GM08714 (cell line): ENCODE measurements around the gene GATAD2B.
"Not testable (repeated sequence)": the region's sequence is repeated elsewhere in the genome, so short reads cannot be mapped to it uniquely, and the experiment has no call there.

Experiments used
- H3K4me3 ChIP-seq: fragments of 200-500 bp; sonication (Bioruptor generic); 2 replicates; pipeline ENCODE4 v1.5.1; 2014; ENCODE audit warnings: mild to moderate bottlenecking, low read length, inconsistent platforms
- ZNF274 ChIP-seq: IDR thresholded peaks from 2 replicates; pipeline ENCODE4 v1.6.1; 2012; ENCODE audit warnings: mild to moderate bottlenecking, low read depth, low read length

Gene GATAD2B

DNA sequence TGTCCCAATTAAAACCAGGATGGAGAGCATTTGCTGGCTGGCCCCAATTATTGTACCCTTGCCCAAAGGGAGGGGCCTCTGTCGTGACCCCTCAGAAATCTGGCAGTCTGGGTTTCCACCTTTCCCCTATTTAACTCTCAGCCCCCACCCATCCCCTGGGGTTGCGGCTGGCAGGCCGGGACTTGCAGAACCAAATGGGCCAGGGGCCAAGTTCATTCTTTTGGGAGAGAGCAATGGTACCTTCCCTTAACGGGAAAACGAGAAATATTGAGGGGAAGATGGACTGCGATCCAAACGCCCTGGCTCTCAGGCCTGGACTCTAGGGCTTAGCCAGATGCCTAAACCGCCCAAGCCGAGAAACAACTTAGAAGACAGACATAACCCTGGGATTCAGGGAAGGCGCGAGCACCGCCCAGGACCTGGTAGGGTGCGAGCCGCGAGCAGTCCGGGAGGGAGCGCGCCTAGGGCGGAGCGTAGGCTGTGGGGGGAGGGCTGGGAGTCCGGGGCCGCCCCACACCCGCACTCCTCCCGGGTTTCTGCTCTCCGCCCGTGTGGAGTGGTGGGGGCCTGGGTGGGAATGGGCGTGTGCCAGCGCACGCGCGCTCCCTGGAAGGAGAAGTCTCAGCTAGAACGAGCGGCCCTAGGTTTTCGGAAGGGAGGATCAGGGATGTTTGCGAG lies 147.9 kb downstream of the GATAD2B start, which contains the start of gene SLC27A3:
Gene SLC27A3 (plus strand): TSS at position 628 of the 678 bp plus-strand sequence. CDS start 91 bp downstream, outside the sequence.
- TF ChIP-seq ZNF274, result no peak
- H3K4me3 ChIP-seq, result peak within 1 kb of the TSS; percentile 59; the same call in 1 of the 2 replicates

DNA sequence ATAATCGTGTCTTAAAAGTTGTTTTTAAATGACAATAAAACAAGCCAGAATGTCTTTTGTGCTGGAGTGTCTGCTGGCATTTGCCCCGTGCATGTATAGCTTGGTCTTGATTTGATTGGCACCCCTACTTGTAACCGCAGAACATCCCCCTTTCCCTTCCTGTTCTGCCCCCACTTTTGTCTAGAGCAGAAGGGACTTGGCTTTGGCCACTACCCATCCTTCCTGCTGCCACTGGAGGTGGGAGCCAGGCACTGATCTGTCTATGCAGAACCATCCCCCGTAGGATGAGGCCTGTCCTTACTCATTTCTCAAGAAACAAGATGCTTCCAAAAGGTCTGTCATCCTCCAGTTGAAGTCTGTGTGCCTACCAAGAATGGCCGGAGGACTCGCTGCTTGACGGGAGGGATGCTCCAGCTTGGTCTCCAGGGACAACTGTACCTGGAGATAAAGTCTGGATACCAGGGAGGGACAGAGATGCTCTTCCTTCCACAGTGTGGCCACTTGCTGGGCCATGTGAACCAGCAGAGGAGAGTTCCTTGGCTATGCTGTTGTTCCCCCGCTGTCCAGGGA lies 148.7 kb downstream of the GATAD2B start:
- TF ChIP-seq ZNF274, result no peak
- no peak overlapping the region for H3K4me3 ChIP-seq

DNA sequence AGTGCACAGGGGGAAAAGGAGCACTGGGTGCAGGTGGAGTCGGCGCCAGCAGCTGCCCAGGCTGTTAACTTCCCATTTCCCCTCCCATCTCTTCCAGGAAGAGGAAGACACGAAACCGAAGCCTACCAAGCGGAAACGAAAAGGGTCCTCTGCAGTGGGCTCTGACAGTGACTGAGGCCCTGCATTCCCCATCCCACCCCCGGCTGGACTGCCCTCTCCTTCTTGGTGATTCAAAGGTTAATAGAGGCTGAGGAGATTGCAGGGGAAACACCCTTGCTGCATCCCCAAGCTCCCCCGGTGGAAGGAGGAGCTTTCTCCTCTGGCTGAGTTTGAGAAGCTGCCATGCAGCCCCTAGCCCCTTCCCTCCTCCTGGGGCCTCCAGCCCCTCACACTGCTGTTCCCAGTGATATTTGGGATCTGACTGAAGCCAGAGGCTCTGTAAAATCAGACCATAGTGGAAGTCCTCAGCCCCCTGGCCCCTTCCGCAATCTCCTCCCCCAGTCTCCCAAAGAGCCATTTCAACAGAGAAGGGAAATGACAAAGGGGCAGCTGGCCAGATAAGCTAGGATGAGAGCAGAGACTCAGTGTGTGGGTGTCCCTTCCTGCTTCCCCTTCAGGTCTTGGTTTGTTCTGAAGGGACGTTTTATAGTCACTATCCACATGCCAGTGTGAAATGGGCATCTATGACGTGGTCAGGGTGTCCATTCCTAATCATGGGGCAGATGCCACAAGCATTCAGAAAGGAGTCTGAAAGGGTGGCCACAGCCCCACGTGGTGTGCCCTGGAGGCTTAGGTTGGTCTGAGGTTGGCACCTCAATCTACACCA lies 149.5 kb downstream of the GATAD2B start:
- H3K4me3 ChIP-seq, result no peak overlapping the region
- TF ChIP-seq ZNF274, result no peak

DNA sequence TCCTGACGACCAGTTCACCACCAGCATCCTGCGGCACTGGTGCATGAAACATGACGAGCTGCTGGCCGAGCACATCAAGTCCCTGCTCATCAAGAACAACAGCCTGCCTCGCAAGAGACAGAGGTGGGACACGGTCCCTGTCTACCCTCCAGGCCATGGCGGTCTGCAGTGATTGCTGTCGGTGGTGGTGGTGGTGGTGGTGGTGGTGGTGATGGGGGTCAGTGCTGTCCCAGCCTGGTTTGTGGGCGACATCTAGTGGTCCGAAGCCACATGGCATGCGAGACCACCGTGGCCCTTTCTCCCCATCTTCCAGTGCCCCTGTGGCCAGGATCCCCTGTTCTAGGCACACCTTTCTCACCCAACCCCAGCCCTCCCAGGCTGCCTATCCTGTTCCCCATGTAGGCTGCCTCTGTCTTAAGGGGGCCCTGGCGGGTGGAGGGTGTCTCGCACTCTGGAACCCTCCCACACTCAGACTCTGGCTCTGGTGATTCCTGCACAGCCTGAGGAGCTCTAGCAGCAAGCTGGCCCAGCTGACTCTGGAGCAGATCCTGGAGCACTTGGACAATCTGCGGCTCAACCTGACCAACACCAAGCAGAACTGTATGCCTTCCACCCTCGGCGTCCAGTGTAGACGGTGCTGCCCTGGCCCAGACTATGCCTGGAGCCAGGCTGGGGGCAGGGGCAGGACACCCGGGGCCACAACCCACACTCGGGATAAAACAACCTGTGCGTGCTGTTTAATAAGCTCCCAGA lies 150.8 kb downstream of the GATAD2B start:
- no peak overlapping the region for H3K4me3 ChIP-seq
- no peak for TF ChIP-seq ZNF274

DNA sequence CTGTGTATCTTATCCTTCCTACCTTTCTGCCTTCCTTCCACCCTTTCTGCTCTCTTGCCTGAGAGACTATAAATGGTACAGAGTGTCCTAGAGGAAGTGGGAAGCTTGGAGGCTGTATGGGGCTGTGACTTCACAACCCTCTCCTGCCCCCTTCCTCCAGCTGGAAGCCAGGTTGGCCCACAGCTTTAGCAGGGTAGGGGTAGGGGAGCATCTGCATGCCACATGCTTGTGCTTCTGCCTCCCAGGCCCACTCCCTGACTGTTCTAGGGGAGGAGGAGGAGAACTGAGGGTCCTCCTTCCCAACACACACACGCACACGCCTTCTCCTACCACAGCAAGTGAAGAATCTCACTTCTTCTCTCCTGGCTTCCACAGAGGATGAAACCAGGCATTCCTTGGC lies 151.5 kb downstream of the GATAD2B start:
- TF ChIP-seq ZNF274, result no peak
- no peak overlapping the region for H3K4me3 ChIP-seq

DNA sequence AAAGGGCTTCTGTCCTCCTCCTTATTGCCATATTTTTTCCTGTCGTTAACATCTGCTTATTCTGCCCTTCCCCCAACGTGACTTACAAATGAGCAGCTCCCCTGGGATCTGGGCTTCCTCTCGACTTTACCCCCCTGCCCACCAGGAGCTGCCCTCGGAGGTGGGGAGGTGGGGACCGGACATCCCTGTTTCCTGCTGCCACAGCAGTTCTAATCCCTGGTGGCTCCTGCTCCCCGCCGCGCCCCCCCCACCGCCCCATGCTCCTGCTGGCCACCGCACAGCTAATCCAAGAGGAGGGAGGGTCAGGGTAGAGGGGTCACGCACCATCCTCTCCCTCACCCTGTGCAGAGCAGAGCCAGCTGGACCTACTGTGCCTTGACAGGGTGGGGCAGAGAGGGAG lies 152.0 kb downstream of the GATAD2B start:
- TF ChIP-seq ZNF274, result no peak
- H3K4me3 ChIP-seq, result no peak overlapping the region

DNA sequence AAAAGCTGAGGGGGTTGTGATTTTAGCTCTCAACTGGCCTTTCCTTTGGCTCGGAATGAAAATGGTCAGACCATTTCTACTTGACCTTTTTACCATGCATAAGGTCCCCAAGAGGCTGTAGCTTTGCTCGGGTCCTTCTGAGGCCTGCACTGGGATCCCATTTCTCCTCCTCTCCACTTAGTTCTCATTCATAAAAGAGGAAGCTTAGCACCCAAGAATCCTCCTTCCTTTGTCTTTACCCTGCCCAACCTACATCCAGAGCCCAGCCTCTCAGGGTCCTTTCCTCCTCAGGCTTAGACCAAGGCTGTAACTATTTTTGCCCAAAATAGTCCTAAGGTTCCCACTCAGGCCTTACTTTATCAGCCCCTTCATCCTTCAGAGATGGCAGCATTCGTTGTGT lies 153.6 kb downstream of the GATAD2B start:
- TF ChIP-seq ZNF274, result no peak
- no peak overlapping the region for H3K4me3 ChIP-seq

DNA sequence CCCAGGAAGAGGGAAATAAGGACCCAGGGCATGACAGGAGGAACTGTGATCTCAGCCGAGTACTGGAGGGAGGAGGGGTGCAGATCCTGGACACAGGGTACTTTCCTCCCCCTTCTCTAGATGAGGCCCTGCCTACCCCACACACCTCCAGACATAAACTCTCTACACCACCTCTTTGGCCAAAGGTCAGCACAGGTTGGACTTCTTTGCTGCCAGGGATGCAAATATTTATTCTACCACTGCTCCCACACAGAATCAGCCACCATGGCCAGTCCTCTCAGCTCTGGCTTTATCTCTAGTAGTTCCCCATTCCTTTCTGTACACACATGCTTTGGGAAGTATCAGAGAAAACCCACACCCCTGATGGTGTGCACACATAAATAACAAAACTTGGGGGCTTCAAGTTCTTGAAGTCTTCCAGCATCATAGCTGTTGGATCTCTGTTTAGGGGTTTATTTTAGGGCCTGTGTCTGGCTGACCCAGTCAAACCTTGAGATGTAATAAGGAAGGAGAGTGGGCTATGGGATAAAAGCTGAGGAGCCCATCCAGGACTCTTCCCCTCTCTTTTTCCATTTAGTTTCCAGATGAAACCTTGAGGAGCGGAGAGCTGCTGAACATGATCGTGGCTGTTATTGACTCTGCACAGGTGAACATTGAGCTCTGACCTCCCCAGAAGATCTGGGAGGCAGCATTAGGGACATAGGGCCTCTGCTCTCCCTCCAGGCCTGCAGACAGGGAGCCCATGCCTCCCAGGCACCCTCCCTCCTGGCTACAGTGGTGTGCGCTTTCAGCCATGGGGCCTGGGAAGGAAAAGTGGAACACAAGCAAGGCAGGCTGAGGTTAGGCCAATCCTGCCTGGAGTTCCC lies 154.2 kb downstream of the GATAD2B start:
- TF ChIP-seq ZNF274, result no peak
- no peak overlapping the region for H3K4me3 ChIP-seq

DNA sequence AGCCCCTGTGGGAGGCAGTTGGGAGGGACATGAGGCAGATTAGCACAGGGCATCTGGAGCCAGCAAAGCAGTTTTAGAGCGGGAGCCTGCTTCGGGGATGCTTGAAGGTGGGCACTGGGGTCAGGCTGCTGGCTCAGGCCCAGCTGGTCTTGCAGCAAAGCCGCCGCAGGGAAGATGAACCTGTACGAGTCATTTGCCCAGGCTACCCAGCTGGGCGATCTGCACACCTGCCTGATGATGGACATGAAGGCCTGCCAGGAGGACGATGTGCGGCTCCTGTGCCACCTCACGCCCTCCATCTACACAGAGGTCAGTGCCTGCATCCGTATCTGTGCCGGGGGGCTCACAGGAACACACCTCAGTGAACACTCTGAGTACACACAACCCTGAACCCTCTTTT lies 155.3 kb downstream of the GATAD2B start:
- H3K4me3 ChIP-seq, result no peak overlapping the region
- no peak for TF ChIP-seq ZNF274

DNA sequence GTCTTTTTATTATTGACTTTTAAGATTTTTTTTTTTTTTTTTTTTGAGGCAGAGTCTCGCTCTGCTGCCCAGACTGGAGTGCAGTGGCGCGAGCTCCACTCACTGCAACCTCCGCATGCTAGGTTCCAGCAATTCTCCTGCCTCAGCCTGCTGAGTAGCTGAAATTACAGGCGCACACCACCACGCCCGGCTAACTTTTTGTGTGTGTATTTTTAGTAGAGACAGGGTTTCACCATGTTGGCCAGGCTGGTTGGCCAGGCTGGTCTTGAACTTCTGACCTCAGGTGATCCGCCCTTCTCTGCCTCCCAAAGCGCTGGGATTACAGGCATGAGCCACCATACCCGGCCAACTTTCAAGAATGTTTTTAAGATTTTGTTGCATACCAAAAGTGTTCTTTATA lies 156.1 kb downstream of the GATAD2B start:
- H3K4me3 ChIP-seq, result not testable (repeated sequence)

DNA sequence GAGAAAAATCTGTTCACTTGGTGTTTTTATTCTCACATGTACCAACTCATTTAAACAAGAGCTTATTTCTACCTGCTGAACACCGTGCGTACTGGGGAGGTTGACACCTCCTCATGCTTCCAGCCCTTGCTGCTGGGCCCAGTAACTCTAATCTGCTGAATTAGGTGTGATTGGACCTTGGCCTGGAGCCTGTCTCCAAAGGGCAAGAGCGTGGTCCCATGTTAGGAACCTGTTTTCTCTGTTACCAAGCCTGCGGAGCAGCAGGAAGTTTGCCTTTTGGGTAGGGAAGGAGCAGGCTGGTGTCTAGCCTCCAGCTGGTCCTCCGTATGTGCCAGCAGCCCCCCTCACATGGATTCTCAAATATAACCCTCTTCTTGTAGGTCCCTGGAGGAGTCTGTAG lies 158.5 kb downstream of the GATAD2B start:
- no peak overlapping the region for H3K4me3 ChIP-seq
- TF ChIP-seq ZNF274, result no peak

DNA sequence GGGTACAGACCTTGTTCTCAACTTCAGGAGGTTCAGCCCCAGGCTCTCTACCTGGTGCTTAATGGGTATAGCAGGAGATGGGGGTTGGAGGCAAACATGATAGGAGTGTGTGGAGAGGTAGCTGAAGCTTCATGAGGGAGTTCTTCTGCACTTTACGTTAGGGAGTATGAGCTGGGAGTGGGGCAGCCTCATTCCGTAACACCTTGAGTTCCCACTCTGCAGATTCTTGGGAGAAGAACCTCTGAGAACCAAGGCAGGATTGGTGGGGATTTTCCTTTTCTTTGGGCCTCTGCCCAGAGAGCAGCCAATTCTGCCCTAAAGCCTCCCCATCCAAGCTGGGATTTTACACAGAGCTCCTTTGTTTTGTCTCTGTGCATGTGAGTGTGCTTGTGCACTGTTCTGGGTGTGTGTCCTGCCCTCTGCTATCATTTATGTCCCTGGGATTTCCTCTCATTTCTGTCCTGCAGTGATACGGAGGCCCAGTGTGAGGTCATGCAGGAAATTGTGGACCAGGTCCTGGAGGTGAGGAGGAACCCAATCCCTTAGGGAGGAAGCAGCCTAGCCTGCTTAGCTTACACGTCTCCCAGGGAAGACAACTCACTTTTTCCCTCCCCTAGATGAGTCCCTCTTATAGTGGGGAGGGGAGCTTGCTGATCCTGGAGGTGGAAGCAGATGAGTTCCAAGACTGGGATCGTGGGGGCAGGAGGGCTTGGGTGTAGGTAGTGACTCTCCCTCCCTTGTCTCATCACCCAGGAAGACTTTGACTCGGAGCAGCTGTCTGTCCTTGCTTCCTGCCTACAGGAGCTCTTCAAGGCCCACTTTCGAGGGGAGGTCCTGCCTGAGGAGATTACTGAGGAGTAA lies 159.2 kb downstream of the GATAD2B start:
- no peak for TF ChIP-seq ZNF274
- no peak overlapping the region for H3K4me3 ChIP-seq

DNA sequence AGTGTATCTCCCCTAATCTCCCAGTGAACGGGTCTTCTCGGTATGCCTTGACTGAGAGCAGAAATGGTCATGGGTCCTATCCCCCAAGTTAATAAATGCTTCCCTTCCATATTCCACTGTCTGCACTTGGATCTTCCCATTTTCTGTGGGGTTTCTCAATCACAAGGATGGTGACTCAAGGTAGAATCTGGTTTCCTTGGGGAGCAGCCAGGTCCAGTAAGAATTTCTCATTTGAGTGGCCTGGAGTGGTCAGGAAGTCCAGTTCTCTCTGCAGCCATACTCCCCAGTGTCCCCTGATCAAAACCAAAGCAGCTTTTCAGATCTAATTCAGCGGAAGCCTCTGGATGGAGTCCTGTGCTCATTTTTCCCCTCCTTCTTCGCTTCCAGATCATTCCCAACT lies 162.3 kb downstream of the GATAD2B start:
- no peak for TF ChIP-seq ZNF274
- no peak overlapping the region for H3K4me3 ChIP-seq
